Peyer's patch (tissue), 4 donors: ENCODE data around the gene EPHA1.

Experiments
- CTCF ChIP-seq, 6 experiments: fragments of 450-650 bp in 4 of 6; fragments of 200-600 bp in 2 of 6; sonication (generic) in 1 of 6; IDR thresholded peaks; one replicate each; pipeline ENCODE4 v1.5.1; 2017 to 2019; ENCODE audit warnings: antibody characterized with exemption in 6 of 6, mild to moderate bottlenecking in 3 of 6, moderate library complexity in 1 of 6
- POLR2A ChIP-seq, 2 donors: fragments of 450-650 bp; IDR thresholded peaks; one replicate each; pipeline ENCODE4 v1.5.1; 2017; ENCODE audit warnings: antibody characterized with exemption in 2 of 2, mild to moderate bottlenecking in 2 of 2, moderate library complexity in 2 of 2

- TF ChIP-seq CTCF (IDR thresholded peaks at IDR 0.05), result no peak
- TF ChIP-seq POLR2A (IDR thresholded peaks at IDR 0.05), result no peak
Observed at GRCh38 chr7:143455942-143456341, 47.3 kb upstream of the EPHA1 start.
